GM19099 (cell line): ENCODE results near the gene PNISR.

Source experiments
- POLR2A ChIP-seq: IDR thresholded peaks from 3 replicates; pipeline ENCODE4 v1.6.1; 2011; ENCODE audit warnings: low read depth; ENCODE audit not compliant: insufficient read length; ENCODE audit errors: extremely low read depth

PNISR gene

DNA sequence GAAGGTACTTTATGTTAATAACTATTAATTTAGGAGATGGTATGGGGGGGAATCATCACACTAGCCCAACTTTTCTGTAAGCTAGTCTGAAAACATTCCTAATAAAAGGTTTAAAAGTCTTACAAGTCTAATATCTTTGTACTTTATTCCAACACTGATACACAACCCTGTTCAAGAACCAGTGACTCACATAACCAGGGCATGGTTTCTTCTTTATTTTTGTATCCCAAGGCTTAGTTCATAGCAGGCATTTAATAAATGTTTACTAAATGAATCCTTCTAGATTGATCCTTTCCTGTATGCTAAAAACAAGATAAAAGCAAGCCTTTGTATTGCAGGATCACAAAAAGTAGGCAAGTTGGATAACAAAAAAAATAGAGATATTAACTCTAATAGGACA lies 9.7 kb downstream of the PNISR start:
- no peak for TF ChIP-seq POLR2A

- TF ChIP-seq POLR2A: no peak
Observed at GRCh38 chr6:99412065-99412464, 13.0 kb downstream of the PNISR start.

GRCh38 chr6:99409672-99410071 lies 15.4 kb downstream of the PNISR start:
- no peak for TF ChIP-seq POLR2A

GRCh38 chr6:99407076-99407475 lies 18.0 kb downstream of the PNISR start:
- no peak for TF ChIP-seq POLR2A

DNA sequence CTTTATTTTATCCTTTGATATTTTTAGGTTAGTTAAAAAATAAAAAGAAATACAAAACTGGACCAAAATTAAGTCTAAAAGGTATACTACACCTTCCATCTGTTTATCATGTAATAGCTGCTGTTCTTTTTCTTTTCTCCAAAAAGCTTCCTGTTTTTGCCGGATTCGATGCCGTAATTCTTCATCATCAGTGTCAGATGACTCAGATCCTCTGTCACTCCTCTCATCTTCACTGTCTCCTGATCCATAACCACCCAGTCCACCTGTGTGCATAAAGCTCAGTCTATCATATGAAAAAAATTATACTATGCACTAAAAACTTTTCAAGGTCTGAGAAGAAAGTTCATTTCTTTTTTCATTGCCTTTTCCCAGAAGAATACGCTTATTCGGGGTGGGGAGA lies 22.7 kb downstream of the PNISR start:
- TF ChIP-seq POLR2A: no peak

DNA sequence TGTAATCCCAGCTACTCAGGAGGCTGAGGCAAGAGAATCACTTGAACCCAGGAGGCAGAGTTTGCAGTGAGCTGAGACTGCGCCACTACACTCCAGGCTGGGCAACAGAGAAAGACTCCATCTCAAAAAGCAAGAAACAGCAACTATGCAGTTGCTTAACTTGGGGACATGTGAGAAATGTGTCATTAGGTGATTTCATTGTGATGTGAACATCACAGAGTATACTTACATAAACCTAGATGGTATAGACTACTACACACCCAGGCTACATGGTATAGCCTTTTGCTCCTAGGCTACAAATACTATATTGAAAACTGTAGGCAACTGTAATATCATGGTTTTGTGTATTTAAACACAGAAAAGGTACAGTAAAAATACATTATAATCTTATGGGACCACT lies 27.8 kb downstream of the PNISR start:
- TF ChIP-seq POLR2A: no peak

DNA sequence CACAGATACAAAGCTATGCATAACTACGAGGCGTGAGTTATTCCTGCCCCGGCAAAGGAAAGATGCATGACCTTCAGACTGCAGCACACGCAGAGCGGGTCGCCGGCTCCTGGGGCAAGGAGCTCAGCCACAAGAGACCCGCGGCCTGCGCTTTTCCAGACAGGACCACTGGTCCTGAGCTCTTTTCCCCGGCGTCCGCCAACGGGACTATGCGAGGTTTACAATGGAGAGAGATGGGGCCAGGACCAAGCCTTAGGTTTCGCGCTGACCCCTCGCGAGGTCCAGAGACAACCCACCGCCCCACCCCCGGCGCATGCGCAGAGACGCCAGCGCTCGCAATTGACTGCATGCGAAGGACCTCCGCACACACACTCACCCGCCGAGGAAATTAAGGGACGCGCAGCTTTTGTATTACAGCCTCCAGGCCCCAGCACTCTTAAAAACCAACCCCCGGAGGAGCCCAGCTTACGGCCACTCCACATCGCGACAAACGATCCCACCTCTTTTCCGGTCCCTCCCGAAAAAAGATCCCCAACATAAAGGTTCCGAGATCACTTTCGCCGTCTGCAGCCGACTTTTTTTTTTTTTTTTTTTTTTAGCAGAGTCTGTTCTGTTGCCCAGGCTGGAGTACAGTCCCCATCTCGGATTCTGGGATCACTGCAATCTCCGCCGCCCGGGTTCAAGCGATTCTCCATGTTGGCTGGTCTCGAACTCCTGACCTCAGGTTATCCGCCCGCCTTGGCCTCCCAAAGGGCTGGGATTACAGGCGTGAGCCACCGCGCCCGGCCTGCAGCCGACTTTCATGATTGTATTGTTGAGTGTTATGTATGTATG lies 31.2 kb downstream of the PNISR start, which contains the start of gene COQ3:
TSS of gene COQ3 (minus strand) at position 498 of the 834 bp plus-strand sequence. CDS start at position 482, 16 bp downstream.
- TF ChIP-seq POLR2A: peak; percentile 62

GRCh38 chr6:99393366-99393697 lies 31.8 kb downstream of the PNISR start:
- TF ChIP-seq POLR2A: no peak

DNA sequence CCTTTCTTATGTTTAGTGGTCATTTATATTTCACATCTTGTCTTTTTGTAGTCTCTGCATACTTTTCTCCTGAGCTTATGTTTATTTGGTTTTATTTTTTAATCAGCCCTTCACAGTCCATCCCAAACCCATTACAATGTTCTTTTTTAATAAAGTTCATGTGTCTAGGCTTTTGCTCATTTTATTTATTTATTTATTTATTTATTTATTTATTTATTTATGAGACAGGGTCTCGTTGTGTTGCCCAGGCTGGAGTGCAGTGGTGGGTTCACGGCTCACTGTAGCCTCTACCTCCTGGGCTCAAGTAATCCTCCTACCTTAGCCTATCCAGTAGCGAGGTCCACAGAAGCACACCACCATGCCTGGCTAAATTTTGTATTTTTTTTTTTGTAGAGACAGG lies 34.2 kb downstream of the PNISR start:
- TF ChIP-seq POLR2A: no peak

- no peak for TF ChIP-seq POLR2A
Observed at GRCh38 chr6:99384507-99384906, 40.6 kb downstream of the PNISR start.

DNA sequence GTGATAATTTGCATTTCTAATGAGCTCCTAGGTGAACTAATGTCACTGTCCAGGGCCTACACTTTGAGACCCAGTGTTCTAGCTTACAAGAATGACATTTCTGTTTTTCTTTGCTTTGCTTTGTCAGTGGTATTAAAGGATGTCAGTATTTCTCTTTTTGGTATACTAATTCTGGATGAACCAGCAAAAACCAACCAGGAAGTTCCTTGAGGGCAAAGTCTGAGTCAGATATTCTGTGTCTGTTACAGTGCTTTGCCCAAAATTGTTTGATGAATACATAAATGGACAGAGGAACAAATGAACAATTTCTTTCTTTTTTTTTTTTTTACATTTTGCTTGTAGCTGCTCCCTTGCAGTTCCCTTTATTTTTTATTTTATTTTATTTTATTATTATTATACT lies 46.5 kb downstream of the PNISR start:
- no peak for TF ChIP-seq POLR2A

DNA sequence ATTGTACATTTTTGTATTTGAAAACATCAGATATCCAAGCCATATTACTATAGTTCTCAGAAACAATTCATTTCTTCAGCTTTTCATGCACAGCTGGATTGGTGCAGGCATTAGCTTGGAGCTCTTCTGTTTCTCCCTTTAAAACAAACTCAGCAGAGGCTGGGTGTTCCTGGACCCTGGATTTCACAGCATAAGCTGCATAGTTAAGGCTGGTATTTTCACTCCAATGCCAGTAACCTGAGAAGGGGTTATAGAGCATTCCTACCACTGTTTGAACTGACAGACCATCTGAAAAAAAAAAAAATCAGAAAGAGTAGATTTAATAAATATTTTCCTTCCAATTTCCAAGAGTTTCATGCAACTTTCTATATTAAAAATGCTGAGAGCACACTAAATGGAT lies 55.6 kb downstream of the PNISR start:
- TF ChIP-seq POLR2A: no peak

DNA sequence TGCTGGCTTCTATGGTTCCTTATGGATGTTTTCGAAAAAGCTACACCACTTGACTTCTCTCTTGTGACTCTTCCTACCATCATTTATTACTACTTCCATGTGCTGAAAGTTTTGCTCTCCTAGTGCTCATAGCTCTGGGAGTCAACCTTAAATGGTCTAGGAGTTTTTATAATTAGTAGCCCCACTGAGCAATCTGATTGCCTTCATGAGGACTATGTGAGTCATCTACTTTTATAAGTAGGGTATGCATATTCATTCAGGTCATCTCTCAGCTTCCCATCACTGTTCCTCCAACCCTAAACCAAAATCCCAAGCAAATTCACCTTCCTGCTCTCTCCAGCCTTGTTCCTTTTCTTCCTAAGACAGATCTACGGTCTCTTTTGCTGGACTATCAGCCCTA lies 58.3 kb downstream of the PNISR start:
- no peak for TF ChIP-seq POLR2A

GRCh38 chr6:99364026-99364425 lies 61.1 kb downstream of the PNISR start:
- no peak for TF ChIP-seq POLR2A

DNA sequence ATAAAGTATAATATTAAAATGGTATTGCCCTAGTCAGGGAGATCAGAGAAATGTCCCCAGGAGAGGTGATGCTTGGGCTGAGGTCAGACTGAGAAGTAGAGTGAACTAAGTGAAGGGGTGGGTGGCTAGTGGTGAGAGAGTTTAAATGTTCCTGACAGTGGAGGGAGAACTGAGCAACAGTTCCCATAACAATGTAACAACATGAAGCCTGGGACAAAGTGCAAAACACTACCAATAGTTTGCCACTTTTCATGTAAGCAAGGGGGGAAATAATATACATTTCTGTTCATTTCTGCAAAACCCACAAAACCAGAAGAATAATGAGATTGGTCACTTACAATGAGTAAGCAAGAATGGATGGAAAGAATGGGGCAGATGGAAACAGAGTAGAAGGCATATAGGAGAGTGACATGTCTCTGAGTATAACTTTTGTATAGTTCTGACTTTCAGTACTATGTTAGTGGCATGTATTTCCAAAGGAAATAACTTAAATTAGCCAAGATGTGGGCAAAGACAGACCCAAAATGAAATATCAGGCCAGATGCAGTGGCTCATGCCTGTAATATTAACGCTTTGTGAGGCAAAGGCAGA lies 62.3 kb downstream of the PNISR start:
- TF ChIP-seq POLR2A: no peak

DNA sequence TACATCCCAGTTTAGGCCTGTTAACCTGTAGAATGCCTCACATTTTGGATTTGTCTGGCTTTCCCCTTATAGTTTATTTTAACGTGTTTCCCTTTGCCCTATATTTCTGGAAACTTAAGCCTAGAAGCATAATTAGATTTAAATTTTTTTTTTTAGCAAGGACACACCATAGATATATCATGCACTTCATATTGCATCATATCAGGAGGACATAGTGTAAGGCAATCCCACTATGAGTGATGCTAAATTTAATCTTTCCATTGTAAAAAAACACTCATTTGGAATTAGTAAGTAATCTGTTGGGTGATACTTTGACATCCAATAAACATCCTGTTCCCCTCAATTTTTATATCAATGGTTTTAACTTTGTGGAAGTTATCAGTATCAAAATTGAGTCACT lies 65.3 kb downstream of the PNISR start:
- TF ChIP-seq POLR2A: no peak
